ENCODE results near the gene MEGF8.

Gene MEGF8

GRCh38 chr19:42325308-42325895 lies at the start of gene MEGF8:
Gene MEGF8 (plus strand): TSS chr19:42325635. CDS start chr19:42326244, 609 bp downstream.
- peak; percentile 97 to 100 (median 99) for DNase-seq

- DNase-seq, result no peak
These were observed 49.2 kb upstream of the MEGF8 start for GRCh38 chr19:42276284-42276683.

- DNase-seq, result no peak
These were observed 48.6 kb upstream of the MEGF8 start for GRCh38 chr19:42276821-42277220.

- DNase-seq, result peak in 2 of 3 experiments; percentile 21 to 25
These were observed 47.5 kb upstream of the MEGF8 start for GRCh38 chr19:42277821-42278451.

GRCh38 chr19:42278452-42279154 lies 46.8 kb upstream of the MEGF8 start:
- DNase-seq, result no peak

GRCh38 chr19:42279155-42279901 lies 46.1 kb upstream of the MEGF8 start:
- no peak for DNase-seq

- peak; percentile 93 to 97 (median 95) for DNase-seq
These were observed 45.3 kb upstream of the MEGF8 start for GRCh38 chr19:42279902-42280814.

- DNase-seq, result peak in 1 of 3 experiments; percentile 89
These were observed 44.7 kb upstream of the MEGF8 start for GRCh38 chr19:42280815-42281145.

- peak in 2 of 3 experiments; percentile 81 to 93 for DNase-seq
These were observed 44.1 kb upstream of the MEGF8 start for GRCh38 chr19:42281146-42281826.

GRCh38 chr19:42281827-42282762 lies 43.3 kb upstream of the MEGF8 start:
- DNase-seq, result peak in 2 of 3 experiments; percentile 15 to 81

GRCh38 chr19:42282819-42283187 lies 42.6 kb upstream of the MEGF8 start:
- DNase-seq, result no peak

- DNase-seq, result peak; percentile 95 to 97 (median 95)
These were observed 42.0 kb upstream of the MEGF8 start for GRCh38 chr19:42283188-42284065.

- DNase-seq, result peak; percentile 79 to 91 (median 87)
These were observed 41.4 kb upstream of the MEGF8 start for GRCh38 chr19:42284066-42284501.

GRCh38 chr19:42284591-42285341 lies 40.7 kb upstream of the MEGF8 start:
- peak; percentile 18 to 61 (median 53) for DNase-seq

GRCh38 chr19:42285541-42285941 lies 39.9 kb upstream of the MEGF8 start:
- DNase-seq, result no peak

- DNase-seq, result no peak
These were observed 39.5 kb upstream of the MEGF8 start for GRCh38 chr19:42285988-42286348.

- no peak for DNase-seq
These were observed 39.0 kb upstream of the MEGF8 start for GRCh38 chr19:42286349-42287016.

Measured in NCI-H1417 (cell line).